Measurements from ENCODE around the gene ALG9.

DNA sequence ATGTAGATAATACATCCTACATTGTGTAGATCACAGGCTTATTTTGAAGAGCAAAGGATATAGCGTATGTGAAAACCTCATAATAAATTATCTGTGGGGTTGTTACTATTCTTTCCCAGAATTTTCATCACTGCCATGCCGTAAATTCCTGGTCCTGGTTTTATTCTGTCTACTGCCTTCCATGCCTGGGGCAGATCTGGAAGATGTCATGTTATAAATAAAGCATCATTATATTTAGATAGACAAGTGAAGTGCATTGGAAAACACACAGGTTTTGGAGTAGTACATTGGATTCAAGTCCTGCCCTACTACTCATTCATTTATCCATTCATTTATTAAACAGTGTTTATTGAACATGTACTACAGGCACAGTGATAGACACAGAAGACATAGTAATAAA, 49.5 kb upstream of the ALG9 start:
- TF ChIP-seq POLR2A (IDR thresholded peaks at IDR 0.05): no peak
- no peak for TF ChIP-seq POLR2AphosphoS5 (IDR thresholded peaks at IDR 0.05)

Data from breast epithelium (tissue), 3 donors.